ENCODE measurements around the gene C1QTNF8. TPM values are rescaled to one million over a fixed set of nuclear protein-coding genes. Genes with fewer than 3 reads are reported as not detected.

C1QTNF8 gene
- total and polyA plus RNA-seq, 2 of the 8 experiments (the other 6 are each of a cell fraction or from before 2014, with no cell fraction given) = not detected

GRCh38 chr16:1106659-1107058 lies 10.6 kb upstream of the C1QTNF8 start:
- no peak overlapping the region for H4K91ac ChIP-seq (replicated peaks; ENCODE audit: insufficient read length, low read length)
- H4K5ac ChIP-seq (ENCODE audit: insufficient read length, low read depth, low read length) = no peak overlapping the region
- H3K4me1 ChIP-seq (replicated peaks in 1 of 4; ENCODE audit: control insufficient read depth in 3 of 4, insufficient read depth in 4 of 4, low read length in 3 of 4) = peaks cover 0 to 12% (median 3%) of the 10 kb centered on the region in 4 experiments; a peak in 4 of 7 replicates
- no peak overlapping the region for H2BK15ac ChIP-seq (ENCODE audit: low read length)
- no peak overlapping the region for H2BK12ac ChIP-seq (ENCODE audit: low read depth, low read length)
- FAIRE-seq = no peak
- no peak overlapping the region for H2BK120ac ChIP-seq (replicated peaks; ENCODE audit: low read depth, low read length)
- no peak for DNase-seq (ENCODE audit: low read depth in 1 of 2, low spot score in 2 of 2)
- no peak overlapping the region for H3K56ac ChIP-seq (replicated peaks; ENCODE audit: insufficient read length, low read depth, low read length)
- H3K23me2 ChIP-seq (ENCODE audit: low read depth, low read length) = peaks cover 4% of the 10 kb centered on the region; the same call in 1 of the 2 replicates
- H3K9me3 ChIP-seq (ENCODE audit: insufficient read depth in 2 of 2, low read depth in 1 of 2, low read length in 1 of 2) = no peaks in the 10 kb centered on the region
- H4K8ac ChIP-seq (ENCODE audit: extremely low read depth, insufficient read depth, low read length) = no peak overlapping the region; the same call in 1 of the 2 replicates
- no peak overlapping the region for H3K9ac ChIP-seq (replicated peaks in 1 of 4; ENCODE audit: extremely low read depth in 1 of 4, low read depth in 3 of 4, low read length in 3 of 4)
- no peak overlapping the region for H3K4me3 ChIP-seq (ENCODE audit: extremely low read depth in 1 of 4, insufficient read depth in 2 of 4, low read depth in 3 of 4, low read length in 4 of 4)
- H3K36me3 ChIP-seq (ENCODE audit: control insufficient read depth in 2 of 4, insufficient read depth in 4 of 4, low read length in 3 of 4) = no peaks in the 10 kb centered on the region
- no peaks in the 10 kb centered on the region for H3K79me2 ChIP-seq (ENCODE audit: control insufficient read depth in 1 of 2, insufficient read depth in 2 of 2, low read length in 2 of 2)
- POLR2A ChIA-PET (ENCODE audit: partially characterized antibody) = no interaction called here
- no peak overlapping the region for H2BK5ac ChIP-seq (ENCODE audit: low read depth, low read length)
- no peak overlapping the region for H3K14ac ChIP-seq (ENCODE audit: insufficient read length)
- H3K27me3 ChIP-seq (replicated peaks in 1 of 4; ENCODE audit: control insufficient read depth in 3 of 4, extremely low read depth in 1 of 4, insufficient read depth in 3 of 4, low read length in 3 of 4) = peaks cover 0 to 12% (median 5%) of the 10 kb centered on the region in 4 experiments; a peak in 5 of 7 replicates
- no peak overlapping the region for H3K18ac ChIP-seq (ENCODE audit: extremely low read depth, low read length)
- H2AK5ac ChIP-seq (ENCODE audit: low read depth, low read length) = no peak overlapping the region
- WGBS, 2 experiments (ENCODE audit: extremely low coverage in 1 of 2, insufficient coverage in 1 of 2, insufficient read length in 1 of 2, insufficient replicate concordance in 2 of 2, low coverage in 1 of 2, low lambda C conversion rate in 2 of 2, missing lambda C conversion rate in 1 of 2) = 87% methylated on average over 13 of the region's 16 CpGs; no CpG with 5 or more reads in 1 of the 2 experiments
- H3K79me1 ChIP-seq (ENCODE audit: low read depth, low read length) = no peaks in the 10 kb centered on the region
- H4K20me1 ChIP-seq (replicated peaks in 1 of 2; ENCODE audit: control insufficient read depth in 1 of 2, insufficient read depth in 2 of 2, low read length in 2 of 2) = peaks cover 0 to 1% of the 10 kb centered on the region in 2 experiments
- H2AFZ ChIP-seq (ENCODE audit: low read length) = no peak overlapping the region
- no peak overlapping the region for H3K27ac ChIP-seq (ENCODE audit: low read depth, low read length)
- no peak overlapping the region for H3K4me2 ChIP-seq (ENCODE audit: insufficient read depth in 1 of 2, low read depth in 2 of 2, low read length in 2 of 2)
- no peak overlapping the region for H3K4ac ChIP-seq (replicated peaks; ENCODE audit: insufficient read length, low read depth, low read length)
- H3K23ac ChIP-seq (ENCODE audit: insufficient read length) = no peak overlapping the region
- CTCF ChIA-PET (ENCODE audit: partially characterized antibody) = interaction anchor here (1.0 to 2.6 kb wide), 5 partner anchors 17 to 87 kb away, joined by 3 to 12 read pairs (median 6); no protein-coding TSS in a partner anchor
- no peak overlapping the region for H2BK20ac ChIP-seq (ENCODE audit: low read length)
- TF ChIP-seq SIRT6 (IDR thresholded peaks at IDR 0.05; ENCODE audit: low read length) (no peak), CTBP2 (IDR thresholded peaks at IDR 0.05; ENCODE audit: borderline replicate concordance, insufficient read depth, insufficient read length, low read length) (no peak), GTF2F1 (IDR thresholded peaks at IDR 0.05; ENCODE audit: borderline replicate concordance, low read depth, low read length) (no peak), BACH1 (IDR thresholded peaks at IDR 0.05; ENCODE audit: low read length) (no peak), PHF8 (conservative IDR thresholded peaks at IDR 0.05; ENCODE audit: low read depth, low read length) (no peak)

All from H1 (cell line).